ENCODE measurements around the gene NLRP7.
"Not testable (repeated sequence)": the region's sequence is repeated elsewhere in the genome, so short reads cannot be mapped to it uniquely, and the experiment has no call there.

Gene NLRP7

GRCh38 chr19:54918499-54918898, 28.8 kb downstream of the NLRP7 start:
- DNase-seq, result no peak

GRCh38 chr19:54916822-54917221, 30.5 kb downstream of the NLRP7 start:
- DNase-seq, result no peak

GRCh38 chr19:54907899-54908298, 39.4 kb downstream of the NLRP7 start:
- DNase-seq, result not testable (repeated sequence)

- no peak for DNase-seq
These were observed 40.5 kb downstream of the NLRP7 start for GRCh38 chr19:54906819-54907218.

- DNase-seq, result no peak
These were observed 41.4 kb downstream of the NLRP7 start, which contains the start of gene NCR1 for GRCh38 chr19:54905803-54906511. Gene NCR1 (plus strand): TSS chr19:54906148. CDS start chr19:54906188, 40 bp downstream.

- DNase-seq, result no peak
These were observed 41.9 kb downstream of the NLRP7 start for GRCh38 chr19:54905421-54905802.

- not testable (repeated sequence) for DNase-seq
These were observed 43.1 kb downstream of the NLRP7 start for GRCh38 chr19:54904261-54904660.

- DNase-seq, result no peak
These were observed 44.0 kb downstream of the NLRP7 start for GRCh38 chr19:54903303-54903702.

- DNase-seq, result no peak
These were observed 45.3 kb downstream of the NLRP7 start for GRCh38 chr19:54902061-54902460.

GRCh38 chr19:54901153-54901552, 46.2 kb downstream of the NLRP7 start:
- not testable (repeated sequence) for DNase-seq

GRCh38 chr19:54899646-54900045, 47.7 kb downstream of the NLRP7 start:
- not testable (repeated sequence) for DNase-seq

GRCh38 chr19:54898685-54899084, 48.6 kb downstream of the NLRP7 start:
- DNase-seq, result not testable (repeated sequence)

GRCh38 chr19:54896036-54896435, 51.3 kb downstream of the NLRP7 start:
- no peak for DNase-seq

GRCh38 chr19:54894106-54894505, 53.2 kb downstream of the NLRP7 start:
- not testable (repeated sequence) for DNase-seq

GRCh38 chr19:54893406-54893805, 53.9 kb downstream of the NLRP7 start:
- no peak for DNase-seq

GRCh38 chr19:54889566-54889965, 57.8 kb downstream of the NLRP7 start:
- no peak for DNase-seq

GRCh38 chr19:54888239-54888638, 59.1 kb downstream of the NLRP7 start:
- DNase-seq, result no peak

GRCh38 chr19:54883228-54883627, 64.1 kb downstream of the NLRP7 start:
- DNase-seq, result no peak

- DNase-seq, result no peak
These were observed 64.6 kb downstream of the NLRP7 start for GRCh38 chr19:54882758-54883157.

- no peak for DNase-seq
These were observed 65.4 kb downstream of the NLRP7 start for GRCh38 chr19:54881884-54882283.

- DNase-seq, result no peak
These were observed 69.9 kb downstream of the NLRP7 start for GRCh38 chr19:54877471-54877870.

- DNase-seq, result no peak
These were observed 71.8 kb downstream of the NLRP7 start for GRCh38 chr19:54875506-54875905.

GRCh38 chr19:54873990-54874389, 73.3 kb downstream of the NLRP7 start, which contains the start of gene FCAR:
Gene FCAR (plus strand): TSS chr19:54874235. CDS start chr19:54874290, 55 bp downstream.
- DNase-seq, result no peak

Measured in NCI-H446 treated with DMSO at 0.1 percent for 48 hours (cell line).